SK-N-SH (cell line): ENCODE data around the gene FGD6. TPM values are rescaled to one million over a fixed set of nuclear protein-coding genes. Genes with fewer than 3 reads are reported as not detected.

Experiments
- CTCF ChIA-PET: fragments of 300-600, 350-600 bp; formaldehyde crosslinking; extraction: SDS; loops from one replicate; lab custom pipeline; 2021; lab: Yijun Ruan, JAX
- POLR2A ChIA-PET: fragments of 350-600 bp; sonication (Branson Sonifier 250); formaldehyde crosslinking; extraction: SDS; loops from one replicate; lab custom pipeline; 2020; ENCODE audit warnings: antibody characterized with exemption, inconsistent platforms; lab: Yijun Ruan, JAX
- DNase-seq: peaks from one replicate; pipeline ENCODE4 v3.0.0; 2012
- H2AFZ ChIP-seq: fragments of 200-600 bp; sonication (generic); 2 replicates; pipeline ENCODE4 v1.8.1; 2016; ENCODE audit warnings: antibody characterized with exemption, mild to moderate bottlenecking, low read depth
- H3F3A ChIP-seq: fragments of 200-600 bp; sonication (generic); replicated peaks from 2 replicates; pipeline ENCODE3; 2016; ENCODE audit warnings: antibody characterized with exemption, mild to moderate bottlenecking; ENCODE audit not compliant: insufficient read depth
- H3K27ac ChIP-seq, 2 experiments: fragments of 200-500 bp in 1 of 2; fragments of 200-600 bp in 1 of 2; sonication (Bioruptor generic) in 1 of 2; sonication (generic), shearing (Covaris generic) in 1 of 2; 2 replicates each; pipeline versions ENCODE4 v1.5.1 to v1.6.1; 2014 to 2016; ENCODE audit warnings: low read depth in 2 of 2, inconsistent platforms in 1 of 2, low read length in 1 of 2, mild to moderate bottlenecking in 1 of 2, mixed read lengths in 1 of 2
- H3K27me3 ChIP-seq: fragments of 200-600 bp; sonication (generic), shearing (Covaris generic); 2 replicates; pipeline ENCODE4 v1.6.1; 2016; ENCODE audit warnings: mixed run types; ENCODE audit not compliant: insufficient read depth
- H3K36me3 ChIP-seq, 2 experiments: fragments of 200-500 bp in 1 of 2; fragments of 200-600 bp in 1 of 2; sonication (Bioruptor generic) in 1 of 2; sonication (generic) in 1 of 2; replicated peaks in 1 of 2; 2 replicates each; pipeline versions ENCODE3 to v1.5.1; 2014 to 2016; ENCODE audit warnings: low read length in 1 of 2, mild to moderate bottlenecking in 1 of 2; ENCODE audit not compliant: insufficient read depth in 2 of 2, control insufficient read depth in 1 of 2
- H3K4me1 ChIP-seq, 2 experiments: fragments of 200-500 bp in 1 of 2; fragments of 200-600 bp in 1 of 2; sonication (Bioruptor generic) in 1 of 2; sonication (generic), shearing (Covaris generic) in 1 of 2; 2 replicates each; pipeline versions ENCODE4 v1.5.1 to v1.6.1; 2014 to 2016; ENCODE audit warnings: low read depth in 1 of 2, low read length in 1 of 2, mixed run types in 1 of 2; ENCODE audit not compliant: insufficient read depth in 2 of 2, control insufficient read depth in 1 of 2
- H3K4me2 ChIP-seq: fragments of 200-600 bp; sonication (generic), shearing (Covaris generic); 2 replicates; pipeline ENCODE4 v1.6.1; 2017; ENCODE audit warnings: mixed run types
- H3K4me3 ChIP-seq, 2 experiments: fragments of 200-500 bp in 1 of 2; fragments of 200-600 bp in 1 of 2; sonication (Bioruptor generic) in 1 of 2; sonication (generic), shearing (Covaris generic) in 1 of 2; 2 replicates each; pipeline versions ENCODE4 v1.5.1 to v1.8.1; 2014 to 2016; ENCODE audit warnings: low read depth in 2 of 2, inconsistent platforms in 1 of 2, low read length in 1 of 2, mild to moderate bottlenecking in 1 of 2, mixed read lengths in 1 of 2, moderate library complexity in 1 of 2
- H3K79me2 ChIP-seq: fragments of 200-600 bp; sonication (generic); 2 replicates; pipeline ENCODE4 v1.8.1; 2017; ENCODE audit warnings: mild to moderate bottlenecking; ENCODE audit not compliant: insufficient read depth
- H3K9ac ChIP-seq: fragments of 200-600 bp; sonication (generic); 2 replicates; pipeline ENCODE4 v1.6.1; 2017; ENCODE audit warnings: mixed run types
- H3K9me2 ChIP-seq: fragments of 200-600 bp; sonication (generic); 2 replicates; pipeline ENCODE4 v1.6.1; 2017; ENCODE audit warnings: mixed run types
- H3K9me3 ChIP-seq: fragments of 200-600 bp; sonication (generic); 2 replicates; pipeline ENCODE4 v1.6.1; 2017; ENCODE audit warnings: mixed run types, mild to moderate bottlenecking, moderate library complexity
- H4K20me1 ChIP-seq: fragments of 200-600 bp; sonication (generic); 2 replicates; pipeline ENCODE4 v1.6.1; 2017; ENCODE audit warnings: mild to moderate bottlenecking, mixed run types; ENCODE audit not compliant: insufficient read depth
- CHD2 ChIP-seq: fragments of 150-350 bp; IDR thresholded peaks from 2 replicates; pipeline ENCODE4 v1.6.1; 2018; ENCODE audit warnings: low read length; ENCODE audit not compliant: partially characterized antibody
- ELF1 ChIP-seq: IDR thresholded peaks from 2 replicates; pipeline ENCODE4 v1.4.0; 2012
- FOSL2 ChIP-seq: IDR thresholded peaks from 2 replicates; pipeline ENCODE4 v1.4.0; 2012; ENCODE audit warnings: low read depth, mild to moderate bottlenecking, moderate library complexity, borderline replicate concordance
- FOXJ3 ChIP-seq: sonication (generic); formaldehyde crosslinking; IDR thresholded peaks from 2 replicates; pipeline ENCODE4 v1.5.1; 2020; ENCODE audit warnings: mild to moderate bottlenecking, missing genetic modification reagents
- FOXM1 ChIP-seq: IDR thresholded peaks from 2 replicates; pipeline ENCODE4 v1.4.0; 2012; ENCODE audit warnings: low read depth, mild to moderate bottlenecking
- GABPA ChIP-seq: IDR thresholded peaks from 2 replicates; pipeline ENCODE4 v1.4.0; 2012; ENCODE audit warnings: low read depth, mild to moderate bottlenecking
- GATA2 ChIP-seq: sonication (generic); formaldehyde crosslinking; IDR thresholded peaks from 2 replicates; pipeline ENCODE4 v1.5.0; 2020; ENCODE audit warnings: mild to moderate bottlenecking, missing genetic modification reagents
- MXI1 ChIP-seq: IDR thresholded peaks from 2 replicates; pipeline ENCODE4 v1.6.1; 2012; ENCODE audit warnings: mild to moderate bottlenecking, low read depth, low read length, improper control_type of control experiment
- RXRA ChIP-seq: IDR thresholded peaks from 2 replicates; pipeline ENCODE4 v1.4.0; 2012; ENCODE audit warnings: low read depth, mild to moderate bottlenecking, borderline replicate concordance
- SMC3 ChIP-seq: IDR thresholded peaks from 2 replicates; pipeline ENCODE4 v1.6.1; 2012; ENCODE audit warnings: low read depth, low read length, improper control_type of control experiment
- TAF1 ChIP-seq: IDR thresholded peaks from 2 replicates; pipeline ENCODE4 v1.6.1; 2012; ENCODE audit warnings: low read depth, mild to moderate bottlenecking, low read length, moderate library complexity, borderline replicate concordance
- TEAD4 ChIP-seq: IDR thresholded peaks from 2 replicates; pipeline ENCODE4 v1.4.0; 2012; ENCODE audit warnings: mild to moderate bottlenecking, borderline replicate concordance; ENCODE audit not compliant: insufficient read depth
- YY1 ChIP-seq: IDR thresholded peaks from 2 replicates; pipeline ENCODE4 v1.4.0; 2012; ENCODE audit warnings: low read depth, mild to moderate bottlenecking
- polyA plus RNA-seq, 3 experiments: library from polyadenylated mRNA; depleted of rRNA; stranded (reverse); fragments of >200 nt; gene quantifications; 2 replicates each; pipeline ENCODE4 v1.2.3, GENCODE V29; 2012
- TF ChIP-seq, protein P1 (sequence below): IDR thresholded peaks from 2 replicates; pipeline ENCODE4 v1.6.1; 2012; ENCODE audit warnings: mild to moderate bottlenecking, low read depth, low read length, moderate library complexity
- TF ChIP-seq, protein P2 (sequence below): fragments of 150-350 bp; IDR thresholded peaks from 2 replicates; pipeline ENCODE4 v1.6.1; 2016; ENCODE audit warnings: mild to moderate bottlenecking, low read depth, low read length
- TF ChIP-seq, protein P3 (sequence below): IDR thresholded peaks from 2 replicates; pipeline ENCODE4 v1.4.0; 2012; ENCODE audit warnings: low read depth
- TF ChIP-seq, protein P4 (sequence below): IDR thresholded peaks from 2 replicates; pipeline ENCODE4; 2012
- TF ChIP-seq, protein P5 (sequence below): IDR thresholded peaks from 2 replicates; pipeline ENCODE4 v1.4.0; 2012; ENCODE audit warnings: low read depth, borderline replicate concordance
- TF ChIP-seq, protein P6 (sequence below): fragments of 200-600 bp; sonication (generic); IDR thresholded peaks from 2 replicates; pipeline ENCODE4 v1.6.1; 2017; ENCODE audit warnings: antibody characterized with exemption, mild to moderate bottlenecking, moderate library complexity

Gene FGD6
- polyA plus RNA-seq, 1 of the 3 experiments (the other 2 are of a cell fraction), result 2.8 TPM

DNA sequence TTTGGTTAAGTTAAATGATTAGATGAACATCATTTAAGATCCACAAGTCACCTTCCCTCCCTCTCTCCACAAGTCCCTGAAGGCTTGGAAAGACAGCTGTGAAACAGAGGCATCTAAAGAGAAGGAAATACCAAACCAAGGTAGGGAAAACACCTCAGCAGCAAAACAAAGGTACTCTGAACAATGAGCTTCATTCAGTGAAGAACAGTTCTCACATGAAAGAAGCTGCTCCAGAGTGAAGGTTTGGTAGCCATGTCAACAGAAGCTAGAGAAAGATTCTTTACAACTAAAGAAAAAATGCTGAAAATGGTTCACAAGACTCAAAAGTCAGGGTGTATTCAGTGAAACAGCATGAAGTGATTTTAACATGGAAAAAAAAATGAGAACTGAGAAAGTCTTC lies 69.4 kb downstream of the FGD6 start:
- Histone ChIP-seq H3K27me3 (no peaks in the 10 kb centered on the region), H3K9ac (no peak overlapping the region), H3K36me3 (peaks cover 0 to 13% of the 10 kb centered on the region in 2 experiments), H3K4me2 (no peak overlapping the region), H3K9me2 (no peaks in the 10 kb centered on the region), H4K20me1 (no peaks in the 10 kb centered on the region), H3K27ac (no peak overlapping the region), H2AFZ (no peak overlapping the region), H3K9me3 (no peaks in the 10 kb centered on the region), H3K4me3 (no peak overlapping the region), H3K4me1 (peaks cover 4 to 20% of the 10 kb centered on the region in 2 experiments; a peak in 2 of 4 replicates), H3K79me2 (no peaks in the 10 kb centered on the region), H3F3A (peaks cover 5% of the 10 kb centered on the region)
- POLR2A ChIA-PET, result no interaction called here
- no peak for DNase-seq
- CTCF ChIA-PET, result interaction anchor here (0.7 to 2.2 kb wide), 3 partner anchors 15 to 189 kb away, joined by 3 to 11 read pairs (median 3); no protein-coding TSS in a partner anchor
- no peak for TF ChIP-seq FOSL2
- TF ChIP-seq, protein P1, sequence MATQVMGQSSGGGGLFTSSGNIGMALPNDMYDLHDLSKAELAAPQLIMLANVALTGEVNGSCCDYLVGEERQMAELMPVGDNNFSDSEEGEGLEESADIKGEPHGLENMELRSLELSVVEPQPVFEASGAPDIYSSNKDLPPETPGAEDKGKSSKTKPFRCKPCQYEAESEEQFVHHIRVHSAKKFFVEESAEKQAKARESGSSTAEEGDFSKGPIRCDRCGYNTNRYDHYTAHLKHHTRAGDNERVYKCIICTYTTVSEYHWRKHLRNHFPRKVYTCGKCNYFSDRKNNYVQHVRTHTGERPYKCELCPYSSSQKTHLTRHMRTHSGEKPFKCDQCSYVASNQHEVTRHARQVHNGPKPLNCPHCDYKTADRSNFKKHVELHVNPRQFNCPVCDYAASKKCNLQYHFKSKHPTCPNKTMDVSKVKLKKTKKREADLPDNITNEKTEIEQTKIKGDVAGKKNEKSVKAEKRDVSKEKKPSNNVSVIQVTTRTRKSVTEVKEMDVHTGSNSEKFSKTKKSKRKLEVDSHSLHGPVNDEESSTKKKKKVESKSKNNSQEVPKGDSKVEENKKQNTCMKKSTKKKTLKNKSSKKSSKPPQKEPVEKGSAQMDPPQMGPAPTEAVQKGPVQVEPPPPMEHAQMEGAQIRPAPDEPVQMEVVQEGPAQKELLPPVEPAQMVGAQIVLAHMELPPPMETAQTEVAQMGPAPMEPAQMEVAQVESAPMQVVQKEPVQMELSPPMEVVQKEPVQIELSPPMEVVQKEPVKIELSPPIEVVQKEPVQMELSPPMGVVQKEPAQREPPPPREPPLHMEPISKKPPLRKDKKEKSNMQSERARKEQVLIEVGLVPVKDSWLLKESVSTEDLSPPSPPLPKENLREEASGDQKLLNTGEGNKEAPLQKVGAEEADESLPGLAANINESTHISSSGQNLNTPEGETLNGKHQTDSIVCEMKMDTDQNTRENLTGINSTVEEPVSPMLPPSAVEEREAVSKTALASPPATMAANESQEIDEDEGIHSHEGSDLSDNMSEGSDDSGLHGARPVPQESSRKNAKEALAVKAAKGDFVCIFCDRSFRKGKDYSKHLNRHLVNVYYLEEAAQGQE, result no peak
- TF ChIP-seq MXI1, result no peak
- TF ChIP-seq YY1, result no peak
- TF ChIP-seq, protein P2, sequence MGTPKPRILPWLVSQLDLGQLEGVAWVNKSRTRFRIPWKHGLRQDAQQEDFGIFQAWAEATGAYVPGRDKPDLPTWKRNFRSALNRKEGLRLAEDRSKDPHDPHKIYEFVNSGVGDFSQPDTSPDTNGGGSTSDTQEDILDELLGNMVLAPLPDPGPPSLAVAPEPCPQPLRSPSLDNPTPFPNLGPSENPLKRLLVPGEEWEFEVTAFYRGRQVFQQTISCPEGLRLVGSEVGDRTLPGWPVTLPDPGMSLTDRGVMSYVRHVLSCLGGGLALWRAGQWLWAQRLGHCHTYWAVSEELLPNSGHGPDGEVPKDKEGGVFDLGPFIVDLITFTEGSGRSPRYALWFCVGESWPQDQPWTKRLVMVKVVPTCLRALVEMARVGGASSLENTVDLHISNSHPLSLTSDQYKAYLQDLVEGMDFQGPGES, result no peak
- no peak for TF ChIP-seq GABPA
- TF ChIP-seq, protein P3, sequence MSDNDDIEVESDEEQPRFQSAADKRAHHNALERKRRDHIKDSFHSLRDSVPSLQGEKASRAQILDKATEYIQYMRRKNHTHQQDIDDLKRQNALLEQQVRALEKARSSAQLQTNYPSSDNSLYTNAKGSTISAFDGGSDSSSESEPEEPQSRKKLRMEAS, result no peak
- TF ChIP-seq FOXJ3 (CRISPR knock-in tag), result no peak
- no peak for TF ChIP-seq TAF1
- TF ChIP-seq, protein P4, sequence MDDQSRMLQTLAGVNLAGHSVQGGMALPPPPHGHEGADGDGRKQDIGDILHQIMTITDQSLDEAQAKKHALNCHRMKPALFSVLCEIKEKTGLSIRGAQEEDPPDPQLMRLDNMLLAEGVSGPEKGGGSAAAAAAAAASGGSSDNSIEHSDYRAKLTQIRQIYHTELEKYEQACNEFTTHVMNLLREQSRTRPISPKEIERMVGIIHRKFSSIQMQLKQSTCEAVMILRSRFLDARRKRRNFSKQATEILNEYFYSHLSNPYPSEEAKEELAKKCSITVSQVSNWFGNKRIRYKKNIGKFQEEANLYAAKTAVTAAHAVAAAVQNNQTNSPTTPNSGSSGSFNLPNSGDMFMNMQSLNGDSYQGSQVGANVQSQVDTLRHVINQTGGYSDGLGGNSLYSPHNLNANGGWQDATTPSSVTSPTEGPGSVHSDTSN, result no peak
- no peak for TF ChIP-seq TEAD4
- no peak for TF ChIP-seq ELF1
- TF ChIP-seq GATA2 (CRISPR knock-in tag), result no peak
- TF ChIP-seq RXRA, result no peak
- no peak for TF ChIP-seq CHD2
- TF ChIP-seq, protein P5, sequence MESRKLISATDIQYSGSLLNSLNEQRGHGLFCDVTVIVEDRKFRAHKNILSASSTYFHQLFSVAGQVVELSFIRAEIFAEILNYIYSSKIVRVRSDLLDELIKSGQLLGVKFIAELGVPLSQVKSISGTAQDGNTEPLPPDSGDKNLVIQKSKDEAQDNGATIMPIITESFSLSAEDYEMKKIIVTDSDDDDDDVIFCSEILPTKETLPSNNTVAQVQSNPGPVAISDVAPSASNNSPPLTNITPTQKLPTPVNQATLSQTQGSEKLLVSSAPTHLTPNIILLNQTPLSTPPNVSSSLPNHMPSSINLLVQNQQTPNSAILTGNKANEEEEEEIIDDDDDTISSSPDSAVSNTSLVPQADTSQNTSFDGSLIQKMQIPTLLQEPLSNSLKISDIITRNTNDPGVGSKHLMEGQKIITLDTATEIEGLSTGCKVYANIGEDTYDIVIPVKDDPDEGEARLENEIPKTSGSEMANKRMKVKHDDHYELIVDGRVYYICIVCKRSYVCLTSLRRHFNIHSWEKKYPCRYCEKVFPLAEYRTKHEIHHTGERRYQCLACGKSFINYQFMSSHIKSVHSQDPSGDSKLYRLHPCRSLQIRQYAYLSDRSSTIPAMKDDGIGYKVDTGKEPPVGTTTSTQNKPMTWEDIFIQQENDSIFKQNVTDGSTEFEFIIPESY, result no peak
- TF ChIP-seq, protein P6, sequence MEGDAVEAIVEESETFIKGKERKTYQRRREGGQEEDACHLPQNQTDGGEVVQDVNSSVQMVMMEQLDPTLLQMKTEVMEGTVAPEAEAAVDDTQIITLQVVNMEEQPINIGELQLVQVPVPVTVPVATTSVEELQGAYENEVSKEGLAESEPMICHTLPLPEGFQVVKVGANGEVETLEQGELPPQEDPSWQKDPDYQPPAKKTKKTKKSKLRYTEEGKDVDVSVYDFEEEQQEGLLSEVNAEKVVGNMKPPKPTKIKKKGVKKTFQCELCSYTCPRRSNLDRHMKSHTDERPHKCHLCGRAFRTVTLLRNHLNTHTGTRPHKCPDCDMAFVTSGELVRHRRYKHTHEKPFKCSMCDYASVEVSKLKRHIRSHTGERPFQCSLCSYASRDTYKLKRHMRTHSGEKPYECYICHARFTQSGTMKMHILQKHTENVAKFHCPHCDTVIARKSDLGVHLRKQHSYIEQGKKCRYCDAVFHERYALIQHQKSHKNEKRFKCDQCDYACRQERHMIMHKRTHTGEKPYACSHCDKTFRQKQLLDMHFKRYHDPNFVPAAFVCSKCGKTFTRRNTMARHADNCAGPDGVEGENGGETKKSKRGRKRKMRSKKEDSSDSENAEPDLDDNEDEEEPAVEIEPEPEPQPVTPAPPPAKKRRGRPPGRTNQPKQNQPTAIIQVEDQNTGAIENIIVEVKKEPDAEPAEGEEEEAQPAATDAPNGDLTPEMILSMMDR, result no peak
- no peak for TF ChIP-seq SMC3
- no peak for TF ChIP-seq FOXM1
